Coronary artery (tissue), 2 donors: Measurements from ENCODE around the gene PRM2.

Source experiments
- DNase-seq: peaks from one replicate; pipeline ENCODE4 v3.0.0-alpha.2; 2017; ENCODE audit warnings: low spot score
- H3K27ac ChIP-seq, 2 donors: fragments of 200-600 bp; sonication (generic); one replicate each; pipeline ENCODE4 v1.5.1; 2016 to 2019
- H3K4me3 ChIP-seq: fragments of 200-600 bp; sonication (generic); 2 replicates; pipeline ENCODE4 v1.5.1; 2016; ENCODE audit warnings: mild to moderate bottlenecking, moderate library complexity
- TF ChIP-seq, protein P1 (sequence below): fragments of 200-600 bp; sonication (generic); IDR thresholded peaks from one replicate; pipeline ENCODE4 v1.5.1; 2019; ENCODE audit warnings: antibody characterized with exemption

The PRM2 gene

DNA sequence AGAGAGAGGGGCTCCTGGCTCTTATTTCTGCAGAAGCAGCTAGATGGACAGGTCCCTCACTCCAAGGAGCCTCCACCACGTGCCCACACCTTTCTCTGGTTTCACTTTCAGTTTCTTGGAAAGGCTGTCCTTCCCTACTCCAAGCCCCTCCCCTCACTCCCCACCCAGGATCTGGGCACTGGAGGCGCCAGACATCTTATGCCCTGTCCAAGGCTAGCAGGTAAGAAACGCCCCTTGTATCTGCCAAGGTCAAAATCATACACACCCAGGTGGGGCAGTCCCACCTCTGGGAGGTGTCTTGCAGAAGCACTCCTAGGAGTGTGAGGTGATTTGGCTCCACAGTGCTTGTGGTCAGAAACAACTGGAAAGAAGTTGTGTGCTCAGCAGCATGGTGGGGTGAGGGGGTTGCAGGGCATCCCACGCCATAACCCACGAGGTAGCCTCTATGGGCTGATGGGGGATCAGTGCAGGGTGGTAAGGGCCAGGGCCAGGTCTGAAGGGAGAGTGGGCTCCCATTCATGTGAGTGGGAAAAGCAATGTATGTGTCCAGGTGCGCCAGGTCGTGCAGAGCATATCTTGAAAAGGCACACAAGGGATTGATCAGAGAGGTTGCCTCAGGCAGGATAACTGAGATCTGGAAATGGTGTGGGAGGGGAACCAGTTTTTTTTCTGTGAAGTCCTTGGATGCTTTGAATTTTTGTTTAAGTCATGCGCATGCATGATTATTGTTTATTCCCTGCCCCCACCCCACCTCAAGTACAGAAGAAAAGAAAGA is 36.6 kb upstream of the PRM2 start:
- Histone ChIP-seq H3K27ac (no peak overlapping the region), H3K4me3 (peak overlapping the region; percentile 6)
- TF ChIP-seq, protein P1, sequence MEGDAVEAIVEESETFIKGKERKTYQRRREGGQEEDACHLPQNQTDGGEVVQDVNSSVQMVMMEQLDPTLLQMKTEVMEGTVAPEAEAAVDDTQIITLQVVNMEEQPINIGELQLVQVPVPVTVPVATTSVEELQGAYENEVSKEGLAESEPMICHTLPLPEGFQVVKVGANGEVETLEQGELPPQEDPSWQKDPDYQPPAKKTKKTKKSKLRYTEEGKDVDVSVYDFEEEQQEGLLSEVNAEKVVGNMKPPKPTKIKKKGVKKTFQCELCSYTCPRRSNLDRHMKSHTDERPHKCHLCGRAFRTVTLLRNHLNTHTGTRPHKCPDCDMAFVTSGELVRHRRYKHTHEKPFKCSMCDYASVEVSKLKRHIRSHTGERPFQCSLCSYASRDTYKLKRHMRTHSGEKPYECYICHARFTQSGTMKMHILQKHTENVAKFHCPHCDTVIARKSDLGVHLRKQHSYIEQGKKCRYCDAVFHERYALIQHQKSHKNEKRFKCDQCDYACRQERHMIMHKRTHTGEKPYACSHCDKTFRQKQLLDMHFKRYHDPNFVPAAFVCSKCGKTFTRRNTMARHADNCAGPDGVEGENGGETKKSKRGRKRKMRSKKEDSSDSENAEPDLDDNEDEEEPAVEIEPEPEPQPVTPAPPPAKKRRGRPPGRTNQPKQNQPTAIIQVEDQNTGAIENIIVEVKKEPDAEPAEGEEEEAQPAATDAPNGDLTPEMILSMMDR: no peak
- no peak for DNase-seq

DNA sequence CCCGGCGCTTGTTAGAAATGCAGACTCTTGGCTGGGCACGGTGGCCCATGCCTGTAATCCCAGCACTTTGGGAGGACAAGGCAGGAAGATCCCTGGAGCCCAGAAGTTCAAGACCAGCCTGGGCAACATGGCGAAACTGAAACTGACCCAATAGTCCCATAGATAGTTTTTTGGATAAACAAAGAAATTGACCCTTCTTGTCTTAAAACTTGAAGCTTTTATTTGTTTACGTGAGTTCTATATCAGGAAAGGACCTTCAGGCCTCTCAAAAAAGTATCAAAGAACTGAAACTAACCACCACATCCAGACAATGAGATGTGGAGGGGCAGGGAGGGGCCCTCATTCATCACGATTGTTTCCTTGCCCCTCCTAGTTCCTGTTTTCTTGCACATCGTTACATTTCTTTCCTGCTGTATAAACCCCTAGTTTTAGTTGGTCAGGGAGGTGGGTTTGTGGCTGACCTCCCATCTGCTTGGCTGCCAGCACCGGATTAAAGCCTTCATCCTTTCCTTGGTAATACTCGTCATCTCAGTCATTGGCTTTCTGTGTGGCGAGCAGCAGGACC is 34.8 kb upstream of the PRM2 start:
- H3K27ac ChIP-seq: no peak overlapping the region
- DNase-seq: no peak
- no peak overlapping the region for H3K4me3 ChIP-seq
- TF ChIP-seq, protein P1: no peak

DNA sequence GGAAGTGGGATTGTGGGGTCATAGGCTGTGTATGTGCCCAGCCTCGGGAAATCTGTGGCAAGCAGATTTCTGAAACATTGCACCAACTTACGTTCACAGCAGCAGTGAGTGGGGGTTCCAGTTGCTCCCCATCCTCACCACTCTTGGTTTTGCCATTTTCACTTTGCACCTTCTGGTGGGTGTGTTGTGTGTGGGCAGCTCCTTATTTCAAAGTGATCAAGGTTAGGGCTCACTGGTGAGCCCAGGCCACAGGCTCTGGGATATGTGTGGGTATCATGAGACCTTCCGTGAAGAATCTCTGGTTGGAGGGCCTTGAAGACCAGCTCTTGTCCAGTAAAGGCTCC is 34.3 kb upstream of the PRM2 start:
- TF ChIP-seq, protein P1: no peak
- no peak overlapping the region for H3K27ac ChIP-seq

DNA sequence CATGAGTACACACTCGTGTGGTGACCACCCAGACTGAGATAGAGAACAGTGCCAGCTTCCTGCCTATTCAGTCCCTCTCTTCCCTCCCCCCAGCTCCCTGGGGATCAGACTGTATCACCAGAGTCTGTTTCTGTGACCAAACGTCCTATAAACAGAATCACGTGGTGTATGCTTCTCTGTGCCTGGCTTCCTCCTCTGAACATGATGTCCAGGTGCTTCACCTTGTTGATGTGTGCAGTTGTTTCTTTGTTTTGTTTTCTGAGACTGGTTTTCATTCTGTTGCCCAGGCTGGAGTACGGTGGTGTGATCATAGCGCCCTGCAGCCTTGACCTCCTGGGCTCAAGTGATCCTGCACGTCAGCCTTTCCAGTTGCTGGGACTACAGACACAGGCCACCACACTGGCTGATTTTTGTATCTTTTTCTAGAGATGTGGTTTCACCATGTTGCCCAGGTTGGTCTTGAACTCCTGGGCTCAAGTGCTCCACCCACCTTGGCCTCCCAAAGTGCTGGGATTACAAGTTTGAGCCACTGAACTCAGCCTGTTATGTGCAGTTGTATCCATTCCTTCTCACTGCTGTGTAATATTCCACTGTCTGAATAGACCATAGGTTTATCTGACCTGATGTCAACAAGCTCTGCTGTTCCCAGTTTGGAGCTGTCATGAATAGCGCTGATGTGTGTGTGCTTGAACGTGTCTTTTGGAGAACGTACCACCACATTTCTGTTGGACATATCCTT is 33.8 kb upstream of the PRM2 start:
- DNase-seq: no peak
- TF ChIP-seq, protein P1: no peak
- no peak overlapping the region for H3K27ac ChIP-seq

More for the DNA sequence above, 34.3 kb upstream of the PRM2 start:
- no peak for DNase-seq
- H3K4me3 ChIP-seq: no peak overlapping the region

DNA sequence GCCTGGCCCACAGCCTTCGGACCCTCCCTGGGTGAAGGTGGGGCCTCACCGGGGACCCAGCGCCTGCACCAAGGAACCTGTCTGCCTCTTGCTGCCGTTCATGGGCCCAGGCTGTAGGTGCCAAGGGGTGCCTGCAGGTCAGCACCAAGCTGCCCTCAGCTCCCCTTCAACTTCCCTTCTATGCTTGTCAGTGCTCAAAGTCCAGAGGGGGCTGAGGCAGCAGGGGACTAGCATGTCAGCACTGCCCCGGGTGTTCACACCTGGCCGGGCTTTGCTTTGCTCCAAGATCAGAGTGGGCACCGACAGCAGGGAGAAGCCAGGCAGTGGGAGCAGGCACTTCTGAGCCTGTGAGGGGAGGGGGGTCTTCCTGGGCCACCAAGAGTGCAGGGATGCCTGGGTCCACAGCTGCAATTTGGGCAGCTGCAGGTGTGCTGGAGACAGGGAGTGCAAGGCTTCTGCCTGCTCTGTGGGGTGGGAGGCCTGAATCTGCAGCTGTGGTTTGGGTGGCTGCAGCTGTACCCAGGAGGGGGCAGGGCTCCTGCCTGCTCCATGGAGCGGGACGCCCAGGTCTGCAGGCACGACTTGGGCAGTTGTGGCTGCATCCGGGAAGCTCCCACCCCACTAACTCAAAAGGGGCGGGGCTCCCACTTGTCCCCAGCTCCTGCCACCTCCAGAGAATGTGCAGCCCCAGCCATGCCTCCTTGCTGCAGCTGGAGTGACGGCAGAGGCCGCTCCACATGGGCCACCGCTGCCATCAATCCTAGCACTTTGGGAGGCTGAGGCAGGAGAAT is 32.4 kb upstream of the PRM2 start:
- TF ChIP-seq, protein P1: no peak
- Histone ChIP-seq H3K4me3 (no peak overlapping the region), H3K27ac (no peak overlapping the region)
- DNase-seq: no peak

More for the DNA sequence above, 33.8 kb upstream of the PRM2 start:
- no peak overlapping the region for H3K4me3 ChIP-seq

DNA sequence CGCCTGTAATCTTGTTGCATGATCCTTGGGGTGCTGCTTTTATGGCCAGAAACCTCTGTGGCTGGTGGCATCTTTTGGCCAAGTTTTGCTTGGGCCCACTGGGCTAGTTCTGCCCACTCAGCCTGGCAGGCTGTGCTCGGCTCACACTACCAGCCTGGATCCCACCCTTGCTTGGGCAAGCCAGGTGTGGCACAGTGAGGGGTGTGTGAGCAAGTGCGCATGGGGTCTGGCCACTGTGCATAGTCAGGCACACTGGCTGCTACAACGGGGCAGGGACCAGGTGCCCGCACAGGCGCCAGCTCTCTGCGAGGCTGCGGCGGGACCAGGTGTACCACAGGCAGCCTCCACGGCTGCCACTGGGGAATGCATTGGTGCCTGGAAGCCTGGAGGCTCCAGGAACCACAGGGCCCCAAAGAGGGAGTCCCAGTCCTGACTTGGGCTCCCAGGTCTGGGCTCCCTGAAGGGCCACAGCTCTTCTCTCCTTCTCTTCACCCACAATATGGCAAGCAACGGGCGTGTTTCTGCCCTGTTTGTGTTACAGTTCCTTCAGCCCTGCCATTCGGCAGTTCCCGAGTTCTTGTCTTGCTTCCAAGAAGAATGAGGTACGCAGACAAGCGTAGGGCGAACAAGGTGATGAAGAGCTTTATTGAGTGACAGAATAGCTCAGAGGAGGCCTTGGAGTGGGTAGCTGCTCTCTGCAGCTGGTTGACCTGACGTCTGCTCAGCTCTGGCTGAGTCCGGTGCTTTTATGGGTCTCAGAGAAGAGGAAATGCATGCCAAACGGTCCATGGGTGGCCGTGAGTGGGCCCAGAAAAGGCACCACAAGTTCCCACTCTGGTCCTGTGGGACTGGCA is 31.6 kb upstream of the PRM2 start:
- TF ChIP-seq, protein P1: no peak
- Histone ChIP-seq H3K4me3 (no peak overlapping the region), H3K27ac (no peak overlapping the region)
- no peak for DNase-seq
